HG03139 (cell line): ENCODE results near the gene CAPZB.

Source experiments
- ATAC-seq: cut with Tn5 transposase; IDR thresholded peaks from one replicate; pipeline ENCODE4 v1.9.1; 2021; ENCODE audit not compliant: unreplicated experiment

CAPZB gene

GRCh38 chr1:19353596-19353995 is 131.7 kb downstream of the CAPZB start:
- ATAC-seq = no peak

DNA sequence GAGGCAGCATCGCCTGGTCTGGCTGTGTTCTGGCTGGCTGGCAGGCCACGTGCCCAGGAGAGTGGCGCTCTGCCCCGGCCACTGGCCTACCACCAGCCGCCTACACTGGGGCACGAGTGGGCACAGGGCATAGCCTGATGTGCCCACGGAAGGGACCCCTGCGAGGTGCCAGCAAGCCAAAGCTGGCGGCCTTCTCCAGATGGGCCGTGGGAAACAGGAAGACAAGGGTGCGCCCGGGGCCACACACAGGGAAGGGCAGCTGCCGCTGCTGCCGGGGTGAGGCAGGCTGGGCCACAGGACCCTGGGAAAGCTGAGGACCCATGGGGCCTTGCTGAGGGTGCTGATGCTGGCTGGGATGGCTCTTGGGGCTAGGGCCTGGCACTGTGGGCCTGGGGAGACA is 132.5 kb downstream of the CAPZB start:
- ATAC-seq = no peak

DNA sequence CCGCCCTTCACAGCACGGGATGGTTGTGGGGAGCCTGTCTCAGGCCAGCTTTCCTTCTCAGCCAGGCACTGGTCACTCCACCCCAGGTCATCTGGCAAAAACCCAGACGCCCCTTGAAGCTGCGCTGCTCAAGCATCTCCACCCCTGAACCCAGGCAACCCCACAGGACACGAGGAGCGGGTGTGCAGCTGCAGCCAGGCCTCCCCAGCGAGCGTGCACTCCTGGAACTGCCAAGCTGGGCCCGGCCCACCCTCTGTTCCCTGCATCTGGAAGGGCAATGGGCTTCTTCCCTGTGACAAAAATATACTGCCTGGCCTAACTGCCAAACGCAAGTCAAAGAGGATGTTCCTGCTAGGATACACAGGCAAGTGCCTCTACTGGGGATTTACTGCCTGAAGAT is 133.5 kb downstream of the CAPZB start:
- no peak for ATAC-seq

GRCh38 chr1:19350566-19350965 is 134.8 kb downstream of the CAPZB start:
- ATAC-seq = no peak

DNA sequence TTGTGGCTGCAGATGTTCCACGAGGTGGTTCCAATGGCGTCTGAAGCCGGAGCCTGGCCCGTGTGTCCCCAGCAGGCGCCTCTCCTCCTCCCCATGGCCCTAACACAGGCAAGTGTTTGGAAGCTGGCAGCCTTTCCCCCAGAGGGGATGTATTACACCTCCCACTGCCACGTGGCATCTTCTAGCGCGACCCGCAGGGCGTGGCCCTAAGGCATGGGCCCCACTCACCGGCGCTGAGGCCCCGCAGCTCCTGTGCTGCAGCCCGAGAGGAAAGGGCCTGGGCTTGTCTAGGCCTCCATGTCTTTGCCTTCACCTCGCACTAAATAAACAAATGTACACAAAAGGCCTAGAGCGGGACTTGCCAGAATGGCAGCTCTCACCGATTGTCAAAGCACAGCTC is 135.3 kb downstream of the CAPZB start:
- ATAC-seq = no peak

DNA sequence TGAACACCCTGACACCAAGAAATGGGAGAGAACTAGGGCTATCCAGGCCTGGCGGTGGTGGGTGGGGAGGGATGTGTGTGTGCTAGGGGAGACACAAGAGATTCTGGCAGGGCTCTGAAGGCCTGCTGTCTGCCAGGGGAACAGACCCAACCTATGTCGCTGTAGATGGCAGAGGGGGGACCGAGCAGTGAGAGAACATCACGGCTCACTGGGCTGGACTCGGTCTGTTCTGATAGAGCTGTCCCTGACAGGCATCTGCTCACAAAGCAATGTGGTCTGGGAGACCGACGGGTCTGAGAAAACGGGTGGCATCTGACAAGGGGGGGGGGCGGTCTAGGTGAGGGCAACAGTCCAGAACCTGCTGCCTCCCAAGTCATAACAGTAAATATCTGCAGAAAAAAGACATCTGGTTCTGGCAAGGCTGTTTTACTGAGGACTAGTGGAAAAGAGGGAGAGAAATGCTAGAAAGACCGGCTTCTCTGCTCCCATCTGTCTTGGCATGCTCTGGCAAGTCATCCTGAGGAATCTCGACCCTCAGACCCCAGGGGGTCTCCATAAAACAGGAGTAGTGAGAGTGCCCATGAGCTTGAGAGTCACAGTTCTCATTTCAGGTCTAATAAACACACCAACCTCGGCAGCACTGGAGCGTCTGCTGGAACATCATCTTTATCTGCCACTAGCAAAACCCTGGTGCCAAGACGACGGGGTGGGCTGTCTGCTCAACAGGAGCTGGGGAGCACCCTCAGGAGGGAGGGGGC is 136.7 kb downstream of the CAPZB start:
- no peak for ATAC-seq

GRCh38 chr1:19347533-19348172 is 137.7 kb downstream of the CAPZB start:
- ATAC-seq = no peak

- ATAC-seq = no peak
Observed at GRCh38 chr1:19346026-19346425, 139.3 kb downstream of the CAPZB start.

GRCh38 chr1:19345391-19345790 is 139.9 kb downstream of the CAPZB start:
- ATAC-seq = no peak

- ATAC-seq = no peak
Observed at GRCh38 chr1:19344831-19345230, 140.5 kb downstream of the CAPZB start.

DNA sequence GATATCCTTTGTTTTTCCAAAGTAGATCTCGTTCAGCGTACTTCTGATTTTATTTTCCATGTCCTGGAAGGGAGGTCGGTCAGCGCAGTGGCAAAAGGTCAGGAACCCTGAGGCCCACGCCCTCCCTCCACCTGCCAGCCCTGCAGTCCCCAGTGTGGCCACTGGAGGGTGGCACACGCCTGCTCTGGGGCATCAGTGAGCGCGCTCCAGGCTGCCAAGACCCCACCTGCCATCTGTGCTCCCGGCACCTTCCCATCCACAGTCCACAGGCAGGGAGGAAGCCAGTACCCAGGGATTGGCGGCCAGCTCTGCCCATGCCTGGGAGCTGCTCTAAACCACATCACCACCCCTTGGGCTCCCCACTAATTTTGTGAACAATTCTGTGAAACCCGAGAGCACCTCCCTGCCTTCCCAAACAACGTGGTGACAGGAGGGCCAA is 140.9 kb downstream of the CAPZB start:
- ATAC-seq = no peak

- no peak for ATAC-seq
Observed at GRCh38 chr1:19343617-19344350, 141.6 kb downstream of the CAPZB start.

DNA sequence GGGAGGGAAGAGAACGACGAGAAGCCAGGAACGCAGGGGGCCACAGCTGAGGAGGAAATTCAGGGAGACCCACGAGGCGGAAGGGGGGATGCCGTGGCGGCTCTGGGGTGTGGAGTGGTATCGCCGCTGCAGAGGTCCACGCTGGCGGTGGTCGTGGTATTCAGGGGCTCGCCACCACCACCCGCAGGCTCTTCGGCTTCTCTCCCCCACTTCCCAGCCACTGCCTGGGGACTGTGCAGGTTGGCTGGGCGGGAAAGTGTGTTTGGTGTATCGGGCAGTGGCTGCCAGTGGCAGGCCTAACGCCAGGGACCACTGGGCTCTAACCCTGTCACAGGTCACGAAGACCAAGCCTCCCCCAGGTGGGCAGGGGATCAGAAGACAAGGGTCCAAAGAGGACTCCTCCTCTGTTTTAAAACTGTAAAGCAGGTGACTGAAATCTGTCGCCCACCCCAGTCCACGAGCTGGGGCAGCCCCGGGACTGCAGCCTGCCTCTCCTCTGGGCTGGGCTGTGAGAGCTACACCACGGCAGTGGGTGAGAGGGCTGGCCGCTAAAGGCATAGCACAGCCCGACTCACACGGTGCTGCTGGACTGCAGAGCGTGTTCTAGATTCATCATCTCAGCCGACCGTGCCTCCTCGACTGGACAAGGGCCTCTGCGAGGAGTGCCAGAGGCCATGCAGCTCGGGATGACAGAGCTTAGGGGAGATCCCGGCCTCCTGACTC is 142.3 kb downstream of the CAPZB start:
- ATAC-seq = no peak

GRCh38 chr1:19342062-19342750 is 143.1 kb downstream of the CAPZB start:
- no peak for ATAC-seq

DNA sequence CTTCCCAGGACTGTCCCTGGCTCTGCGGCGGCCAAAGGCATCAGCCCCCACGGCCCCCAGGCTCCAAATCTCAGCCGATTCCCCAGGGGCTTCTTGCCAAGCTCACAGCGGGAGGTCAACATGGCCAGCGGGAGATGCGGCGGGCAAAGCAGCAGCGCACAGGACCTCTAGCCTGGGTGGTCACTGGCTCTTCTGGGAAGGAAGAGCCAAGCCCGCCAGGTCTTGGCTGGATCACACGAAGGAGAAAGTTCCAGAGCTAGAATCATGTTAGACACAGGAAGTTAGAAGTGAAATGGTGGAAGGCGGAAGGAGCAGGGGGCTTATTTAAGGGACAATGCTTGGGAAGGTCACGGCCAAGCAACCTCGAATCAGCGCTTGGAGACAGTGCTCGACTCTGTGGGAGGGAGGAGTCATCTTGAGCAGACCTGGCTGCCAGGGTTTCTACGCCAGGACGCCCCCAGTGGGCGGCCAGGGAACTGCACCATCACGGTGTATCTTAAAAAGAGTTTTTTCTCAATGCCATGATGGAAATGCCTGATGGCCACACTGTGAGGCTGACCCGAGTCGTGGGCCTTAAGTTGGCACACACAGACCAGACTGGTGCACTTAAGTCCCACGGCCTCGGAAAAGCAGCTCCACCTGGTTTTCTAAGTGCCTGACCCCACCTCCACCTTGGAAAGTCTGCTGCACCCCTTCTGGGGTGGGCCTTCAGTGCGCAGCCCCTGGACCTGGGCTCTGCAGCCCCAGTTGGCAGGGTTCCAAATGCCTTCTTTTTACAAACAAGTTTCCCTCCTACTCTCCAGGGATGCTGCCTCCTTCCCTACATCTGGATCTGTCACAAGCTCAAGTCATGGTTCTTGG is 143.9 kb downstream of the CAPZB start:
- no peak for ATAC-seq

GRCh38 chr1:19340387-19340937 is 144.9 kb downstream of the CAPZB start:
- ATAC-seq = no peak

- no peak for ATAC-seq
Observed at GRCh38 chr1:19339214-19339861, 146.0 kb downstream of the CAPZB start.

DNA sequence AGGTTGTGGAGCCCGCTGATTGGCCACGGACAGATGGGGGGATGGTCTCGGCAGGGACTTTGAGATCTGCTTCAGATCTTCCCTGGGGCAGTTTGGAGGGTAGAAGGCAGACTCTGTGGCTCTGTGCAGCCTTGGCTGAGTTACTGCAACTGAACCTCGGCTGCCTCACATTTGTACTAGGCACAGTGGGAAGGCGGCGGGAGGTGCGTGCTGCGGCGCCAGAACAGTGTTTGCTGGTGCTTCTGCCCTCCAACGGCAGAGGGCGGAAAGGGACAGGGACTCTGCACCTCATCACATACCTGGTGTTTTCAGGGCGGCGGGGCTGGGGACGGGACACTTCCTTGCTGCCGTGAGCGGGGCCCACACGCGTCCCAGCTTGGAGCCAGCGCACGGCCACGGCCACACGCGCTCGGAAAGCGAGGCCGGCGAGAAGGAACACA is 147.0 kb downstream of the CAPZB start:
- ATAC-seq = no peak

DNA sequence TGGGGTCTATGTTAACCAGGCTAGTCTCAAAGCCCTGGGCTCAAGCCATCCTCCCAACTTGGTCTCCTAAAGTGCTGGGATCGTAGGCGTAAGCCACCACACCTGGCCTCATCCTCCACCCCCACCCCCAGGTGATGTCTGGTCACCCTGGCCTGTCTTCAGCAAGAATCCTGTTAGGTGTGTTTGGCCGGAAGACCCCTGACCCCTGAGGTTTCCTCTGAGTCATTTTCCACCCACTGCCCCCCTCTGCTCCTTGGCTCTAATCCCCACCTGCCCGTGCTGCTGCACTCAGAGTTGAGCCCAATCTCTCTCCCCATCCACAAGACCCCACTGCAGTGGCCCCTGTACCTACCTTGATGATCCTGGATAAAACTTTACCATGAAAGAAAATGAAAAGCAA is 148.1 kb downstream of the CAPZB start:
- ATAC-seq = no peak
